ENCODE measurements around the gene KCNC4. TPM values are rescaled to one million over a fixed set of nuclear protein-coding genes. Genes with fewer than 3 reads are reported as not detected.

The KCNC4 gene
- total RNA-seq, 1 donor from 2014 or later = 5.8 TPM

- ATAC-seq = no peak
Measured at GRCh38 chr1:110233861-110234260, 23.7 kb downstream of the KCNC4 start.

GRCh38 chr1:110234691-110235090 is 24.6 kb downstream of the KCNC4 start:
- no peak for ATAC-seq

DNA sequence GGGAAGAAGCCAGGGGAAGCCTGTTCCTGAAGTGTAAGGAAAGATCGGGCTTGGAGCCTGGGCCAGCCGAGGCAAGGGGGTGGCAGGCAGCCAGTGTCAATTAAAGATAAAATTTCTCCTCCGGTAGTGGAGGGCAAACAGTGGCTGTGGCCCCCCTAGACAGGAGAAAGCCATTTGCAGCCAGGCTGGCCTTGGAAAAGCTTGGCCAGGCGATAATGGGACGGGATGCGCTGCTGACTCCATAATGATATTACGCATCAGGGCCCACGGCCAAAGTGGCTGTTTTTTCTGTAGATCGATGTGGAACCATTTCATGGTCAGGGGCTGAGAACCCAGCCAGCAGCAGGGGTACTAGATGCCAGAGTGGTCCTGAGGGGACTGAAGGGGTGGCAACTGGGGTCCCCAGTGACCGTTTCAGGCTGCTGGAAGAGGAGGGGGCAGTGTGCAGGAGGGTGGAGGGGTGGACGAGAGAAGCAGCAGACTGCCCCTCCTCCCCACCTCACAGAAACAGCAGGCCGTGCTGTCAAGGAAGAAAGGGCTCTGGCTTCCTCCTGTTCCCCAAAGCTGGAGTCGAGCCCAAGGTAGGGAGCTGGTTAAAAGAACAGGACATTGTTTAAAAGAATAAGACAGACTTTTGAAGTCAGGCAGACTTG is 25.2 kb downstream of the KCNC4 start:
- ATAC-seq = no peak

DNA sequence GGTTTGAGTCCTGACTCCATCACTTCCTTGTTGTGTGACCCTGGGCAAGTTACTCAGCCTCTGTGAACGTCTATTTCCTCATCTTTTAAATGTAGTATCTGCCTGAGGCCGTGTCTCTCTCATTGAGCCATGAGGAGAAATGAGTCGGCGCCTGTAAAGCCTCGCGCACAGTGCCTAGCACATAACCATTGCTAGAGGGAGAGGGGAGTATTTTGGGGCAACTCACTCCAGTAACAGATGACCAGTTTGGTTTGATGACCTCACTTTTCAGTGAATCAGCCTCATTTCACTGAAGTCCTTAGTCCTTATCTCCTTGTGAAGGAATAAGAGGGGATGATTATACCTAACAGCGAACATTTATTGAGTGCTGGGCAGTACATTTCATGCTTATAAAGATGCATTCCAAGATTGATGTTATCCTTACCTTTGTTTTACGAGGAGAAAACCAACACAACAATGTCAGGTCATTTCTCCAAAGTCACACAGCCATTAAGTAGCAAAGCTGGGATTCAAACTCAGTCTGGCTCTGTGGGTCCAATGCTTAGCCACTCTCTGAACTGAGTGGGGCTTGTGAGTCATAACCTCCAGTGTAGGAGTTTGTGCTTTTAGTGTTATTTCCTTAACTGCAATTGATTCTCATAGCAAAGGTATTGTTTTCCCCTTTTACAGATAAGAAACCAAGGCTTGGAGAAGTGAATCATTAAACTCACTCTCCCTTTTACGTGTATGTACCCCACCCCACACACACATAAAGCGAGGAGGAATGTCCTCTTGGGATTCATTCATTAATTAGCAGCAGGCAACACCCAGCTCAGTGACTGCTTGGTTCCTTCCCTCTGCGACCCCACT is 25.9 kb downstream of the KCNC4 start:
- ATAC-seq = peak; percentile 92

DNA sequence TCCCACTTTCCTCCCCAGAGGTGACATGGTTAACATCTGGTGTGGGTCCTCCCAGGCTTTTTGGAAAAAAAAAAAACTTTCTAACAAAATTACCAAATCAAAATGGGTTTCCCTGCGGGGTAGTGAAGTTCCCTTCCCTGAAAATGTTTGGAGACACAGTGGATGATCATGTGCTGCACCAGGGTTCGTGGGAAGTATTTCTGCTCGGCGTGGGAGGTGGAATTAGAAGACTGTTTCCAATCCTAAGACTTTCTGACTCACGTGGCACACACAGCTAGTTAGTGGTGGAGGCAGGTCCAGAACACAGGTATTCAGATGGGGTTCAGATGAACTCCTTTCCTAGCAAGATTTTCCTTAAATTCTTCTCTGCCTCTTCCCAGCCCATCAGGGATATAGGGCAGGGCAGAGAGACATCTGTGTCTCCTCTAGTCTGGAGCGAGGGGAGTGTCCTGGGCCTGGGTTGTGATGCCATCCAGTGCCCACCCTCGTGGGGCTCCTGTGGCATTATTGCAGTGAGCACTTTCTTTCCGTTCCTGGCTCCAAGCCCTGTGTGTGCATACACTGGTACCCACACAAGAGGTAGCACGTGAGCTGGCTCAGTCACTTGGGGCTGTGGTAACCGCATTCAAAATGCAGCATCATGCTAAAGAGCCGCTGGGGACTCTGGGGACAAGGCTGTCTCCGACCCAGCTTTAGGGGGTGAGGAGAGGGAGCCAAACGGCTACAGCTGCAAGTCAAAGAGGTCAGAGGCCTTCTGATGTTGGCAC is 27.5 kb downstream of the KCNC4 start:
- no peak for ATAC-seq

DNA sequence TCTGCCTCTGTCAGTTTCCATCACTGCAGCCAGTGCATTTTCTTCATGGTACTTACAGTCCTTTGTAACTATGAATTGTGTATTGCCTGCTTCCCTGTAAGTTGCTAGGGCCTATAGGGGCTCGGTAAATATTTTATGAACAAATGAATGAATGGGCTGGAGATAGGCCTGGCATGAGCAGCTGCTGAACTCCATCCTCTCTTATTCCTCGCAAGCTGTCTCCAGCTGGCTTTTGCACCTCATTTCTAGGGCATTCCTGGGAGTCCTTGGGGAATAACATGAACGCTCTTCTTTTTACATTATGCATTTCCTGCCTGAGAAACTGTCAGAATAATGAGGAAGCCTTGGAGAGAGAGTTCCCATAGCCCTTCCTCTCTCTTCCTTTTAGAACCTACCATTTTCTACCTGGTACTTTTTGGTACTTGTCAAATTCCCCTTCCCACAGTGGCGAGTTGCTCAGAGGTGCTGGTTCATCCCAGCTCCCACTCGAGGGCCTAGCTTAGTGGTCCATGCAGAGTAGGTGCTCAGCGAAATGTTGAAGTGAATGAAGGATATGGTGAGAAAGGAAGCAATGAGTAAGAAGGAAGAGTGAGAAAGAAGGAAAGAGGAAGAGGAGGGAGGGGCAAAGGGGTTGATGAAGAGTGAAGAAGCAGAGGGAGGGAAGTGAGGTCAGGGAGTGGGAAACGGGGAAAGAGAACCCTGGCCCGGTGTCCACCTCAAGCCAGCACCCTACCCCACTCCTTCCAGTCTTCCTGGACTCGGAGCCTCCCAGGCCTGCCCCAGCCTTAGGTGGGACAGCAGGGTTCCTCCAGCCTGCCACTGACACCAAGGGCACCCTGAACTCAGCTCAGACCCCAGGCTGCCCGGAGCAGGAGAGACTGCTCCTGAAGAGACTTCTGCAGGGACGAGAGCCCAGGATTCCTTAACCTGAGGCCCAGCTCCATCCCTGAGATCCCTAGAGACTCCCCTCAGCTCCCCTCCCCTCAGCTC is 29.6 kb downstream of the KCNC4 start:
- no peak for ATAC-seq

DNA sequence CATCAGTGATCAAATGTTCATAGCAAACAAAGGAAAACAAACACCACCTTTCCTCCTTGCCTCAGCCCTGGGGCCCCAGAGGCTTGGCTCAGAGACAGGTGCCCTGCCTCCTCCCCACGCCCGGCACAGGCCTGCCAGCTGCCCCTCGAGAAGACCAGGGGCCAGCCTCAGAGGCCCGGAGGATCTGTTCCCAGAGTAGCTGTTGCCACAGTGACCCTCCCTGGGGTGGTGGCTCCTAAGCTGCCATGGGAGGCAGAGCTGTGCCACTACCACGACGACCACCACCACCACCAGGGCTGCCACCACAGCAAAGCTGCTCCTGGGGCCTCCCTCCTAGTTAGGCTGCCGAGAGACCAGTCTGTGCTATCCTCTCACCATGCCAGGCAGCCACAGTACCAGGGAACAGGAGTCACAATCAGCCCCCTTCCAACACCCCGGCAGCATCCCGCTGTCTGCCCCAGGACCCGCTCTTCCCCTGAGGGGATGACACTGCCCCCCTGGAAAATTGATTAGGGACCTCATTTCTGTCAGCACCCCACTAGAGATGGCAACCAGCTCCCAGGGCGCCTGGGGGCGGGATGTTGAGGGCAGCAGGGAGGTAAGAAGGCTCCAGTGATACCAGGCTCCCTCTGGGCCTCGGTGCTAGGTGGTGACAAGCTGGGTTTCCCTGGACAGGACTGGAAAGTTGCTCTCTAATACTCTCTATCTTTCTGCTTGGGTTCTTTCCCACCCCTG is 30.5 kb downstream of the KCNC4 start:
- no peak for ATAC-seq

DNA sequence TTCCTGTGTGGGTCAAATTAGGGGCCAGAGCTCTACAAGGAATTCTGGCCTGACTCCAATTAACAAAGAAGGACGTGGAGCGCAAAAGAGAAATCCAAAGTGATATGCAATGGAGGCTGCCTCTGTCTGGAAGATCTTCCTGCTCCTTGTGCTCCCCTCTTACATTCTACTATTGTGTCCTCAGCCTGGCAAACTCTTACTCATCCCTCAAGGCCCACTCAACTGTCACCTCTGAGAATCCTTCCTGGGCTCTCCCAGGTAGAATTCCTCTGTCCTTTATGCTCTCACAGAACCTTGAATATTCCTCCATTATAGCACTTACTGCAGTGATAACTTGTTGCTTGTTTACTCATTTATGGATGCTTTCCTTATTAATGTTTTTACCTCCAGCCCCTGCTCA is 31.4 kb downstream of the KCNC4 start:
- ATAC-seq = no peak

DNA sequence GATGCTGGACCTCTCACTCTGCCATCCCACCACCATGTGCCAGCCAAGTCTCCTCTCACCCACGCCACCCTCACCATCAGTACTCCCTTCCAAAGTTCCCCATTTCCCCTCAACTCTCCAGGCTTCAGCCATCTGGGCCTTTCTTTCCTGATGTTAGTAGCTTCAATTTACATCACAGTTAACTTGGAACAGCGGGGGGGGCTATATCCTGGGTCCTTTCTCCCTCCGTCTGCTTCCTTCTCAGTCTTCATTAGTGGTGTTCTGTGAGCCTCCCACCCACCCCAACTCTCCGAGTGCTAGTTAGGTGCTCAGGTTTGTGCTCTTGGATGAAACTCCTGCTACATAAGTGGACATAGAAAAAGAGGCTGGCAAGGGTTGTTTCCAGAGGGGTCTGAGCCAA is 31.9 kb downstream of the KCNC4 start:
- no peak for ATAC-seq

DNA sequence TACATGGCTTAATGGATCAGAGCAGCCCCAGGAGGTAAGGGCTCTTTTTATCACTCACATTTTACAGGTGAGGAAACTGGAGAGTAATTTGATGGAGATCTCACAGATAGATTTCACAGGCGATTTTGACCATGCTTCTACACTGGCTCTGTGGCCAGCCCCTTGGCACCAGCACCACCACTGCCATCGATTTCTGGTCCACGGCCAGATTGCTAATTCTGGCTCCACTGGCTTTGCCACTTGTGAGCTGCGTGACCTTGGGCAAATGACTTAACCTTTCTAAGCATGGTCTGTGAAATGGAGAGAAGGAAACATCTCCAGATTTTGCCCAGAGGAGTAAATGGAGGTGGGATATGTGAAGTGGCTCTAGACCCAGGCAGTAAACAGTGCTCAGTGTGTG is 32.6 kb downstream of the KCNC4 start:
- no peak for ATAC-seq

GRCh38 chr1:110243146-110243545 is 33.0 kb downstream of the KCNC4 start:
- ATAC-seq = peak; percentile 14

DNA sequence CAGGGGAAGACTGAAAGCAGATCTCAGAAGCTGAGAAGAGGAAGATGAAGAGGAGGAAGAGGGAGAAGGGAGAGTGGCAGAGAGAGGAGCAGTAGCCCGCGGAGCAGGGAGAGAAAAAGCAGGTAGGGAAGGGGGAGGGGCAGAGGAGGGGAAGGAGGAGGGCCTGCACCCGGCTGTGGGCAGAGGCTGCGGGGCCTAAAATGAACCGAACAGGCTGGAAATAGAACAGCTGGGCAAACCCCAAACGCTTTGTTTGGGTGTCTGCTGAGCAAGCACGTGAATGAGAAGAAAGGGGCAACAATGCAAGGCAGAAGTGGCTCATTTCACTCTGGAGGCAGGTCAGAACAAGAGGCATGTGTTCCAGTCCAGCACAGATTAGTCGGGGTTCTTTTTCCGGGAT is 33.5 kb downstream of the KCNC4 start:
- peak; percentile 65 for ATAC-seq

DNA sequence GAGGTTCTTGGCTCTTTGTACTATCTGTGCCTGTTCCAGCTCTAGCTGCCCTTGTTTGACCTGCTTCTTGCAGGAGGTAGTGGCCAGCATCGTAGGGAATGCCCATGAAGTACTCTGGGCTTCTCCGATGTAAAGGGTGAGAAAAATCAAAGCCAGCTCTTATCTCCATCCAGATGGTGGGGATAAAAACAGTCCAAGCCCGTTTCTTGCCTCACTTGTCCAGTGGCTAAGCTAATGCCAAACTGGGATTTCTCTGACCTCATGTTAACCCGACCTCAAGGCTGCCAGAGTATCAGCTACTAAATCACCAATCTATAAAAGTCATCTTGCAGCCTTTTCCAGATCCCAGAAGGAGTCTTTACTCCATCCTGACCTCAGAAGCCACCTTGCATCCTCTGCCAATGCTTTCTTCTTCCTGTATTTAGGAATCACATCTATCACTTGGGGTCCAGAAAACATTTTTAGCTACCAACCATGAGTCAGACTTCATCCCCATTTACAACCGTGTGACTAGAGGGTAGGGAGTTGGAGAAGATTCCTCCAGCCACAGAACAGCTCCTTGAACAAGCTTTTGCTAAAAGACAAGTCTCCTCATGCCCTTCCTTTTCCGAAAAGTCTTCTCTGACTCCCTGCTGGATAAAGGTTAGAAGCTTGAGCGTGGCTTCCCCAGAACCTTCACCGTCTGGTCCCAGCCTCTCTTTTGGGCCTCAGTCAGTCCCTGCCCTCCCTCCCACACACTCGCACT is 35.9 kb downstream of the KCNC4 start:
- ATAC-seq = no peak

GRCh38 chr1:110248746-110249145 is 38.6 kb downstream of the KCNC4 start:
- ATAC-seq = no peak

GRCh38 chr1:110249256-110249655 is 39.1 kb downstream of the KCNC4 start:
- no peak for ATAC-seq

- ATAC-seq = no peak
Measured at GRCh38 chr1:110250008-110250407, 39.9 kb downstream of the KCNC4 start.

GRCh38 chr1:110250749-110251148 is 40.6 kb downstream of the KCNC4 start:
- ATAC-seq = no peak

DNA sequence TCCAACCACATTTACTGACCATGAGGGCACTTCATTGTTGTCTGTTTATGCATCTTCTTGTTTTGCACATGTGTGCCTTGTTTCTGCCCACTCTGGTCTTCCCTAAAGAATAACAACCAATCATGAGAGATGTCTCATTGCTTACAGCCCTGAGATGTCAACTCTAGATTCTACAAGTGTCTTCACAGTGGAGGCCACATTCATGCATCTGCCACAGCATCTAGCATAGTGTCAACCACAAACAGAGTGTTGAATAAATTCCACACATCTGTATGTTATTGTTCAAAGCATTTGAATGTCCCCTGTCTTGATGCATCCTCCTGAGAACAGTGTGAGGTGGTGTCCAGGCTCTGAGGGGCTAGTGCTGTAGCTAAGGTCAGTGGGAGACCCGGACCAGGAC is 43.1 kb downstream of the KCNC4 start:
- ATAC-seq = no peak

- peak; percentile 33 for ATAC-seq
Measured at GRCh38 chr1:110254604-110255391, 44.7 kb downstream of the KCNC4 start.

GRCh38 chr1:110255392-110255787 is 45.3 kb downstream of the KCNC4 start:
- ATAC-seq = no peak

All from esophagus mucosa (tissue), 1 donor.